Caki2 (cell line): ENCODE data around the gene LDLRAD4. TPM values are rescaled to one million over a fixed set of nuclear protein-coding genes. Genes with fewer than 3 reads are reported as not detected.

Source experiments
- DNase-seq: peaks from one replicate; pipeline ENCODE4 v3.0.0-alpha.2; 2015; ENCODE audit warnings: low read depth
- in situ Hi-C: cut with HindIII; loops from 2 replicates; pipeline ENCODE4 v1.10.0; 2016; ENCODE audit warnings: low sequenced_read_pairs, low pct_unique_long_range_greater_than_20kb, mixed read lengths
- total RNA-seq: library from RNA; depleted of rRNA; stranded (reverse); fragments of >200 nt; shearing (Covaris generic); gene quantifications from 2 replicates; pipeline ENCODE4 v1.2.3, GENCODE V29; 2014; ENCODE audit warnings: low replicate concordance

The LDLRAD4 gene
- total RNA-seq, 1 experiment from 2014 or later, result 0.44 TPM

- no peak for DNase-seq
- in situ Hi-C loops, result no loop called here
Observed at GRCh38 chr18:13525381-13526029, 306.9 kb downstream of the LDLRAD4 start.

- DNase-seq, result no peak
- in situ Hi-C loops, result no loop called here
Observed at GRCh38 chr18:13526519-13526918, 308.0 kb downstream of the LDLRAD4 start.

GRCh38 chr18:13527256-13527655 lies 308.7 kb downstream of the LDLRAD4 start:
- in situ Hi-C loops, result no loop called here
- DNase-seq, result no peak

- DNase-seq, result no peak
- in situ Hi-C loops, result no loop called here
Observed at GRCh38 chr18:13527730-13528129, 309.2 kb downstream of the LDLRAD4 start.

GRCh38 chr18:13528739-13529392 lies 310.3 kb downstream of the LDLRAD4 start:
- in situ Hi-C loops, result no loop called here

GRCh38 chr18:13530033-13530878 lies 311.7 kb downstream of the LDLRAD4 start:
- no peak for DNase-seq
- in situ Hi-C loops, result no loop called here

More at GRCh38 chr18:13528739-13529392, 310.3 kb downstream of the LDLRAD4 start:
- DNase-seq, result no peak

GRCh38 chr18:13530879-13531387 lies 312.4 kb downstream of the LDLRAD4 start:
- DNase-seq, result no peak
- in situ Hi-C loops, result no loop called here

- no peak for DNase-seq
- in situ Hi-C loops, result no loop called here
Observed at GRCh38 chr18:13531681-13532325, 313.2 kb downstream of the LDLRAD4 start.

GRCh38 chr18:13532406-13533075 lies 314.0 kb downstream of the LDLRAD4 start:
- DNase-seq, result no peak

GRCh38 chr18:13534631-13535030 lies 316.1 kb downstream of the LDLRAD4 start:
- in situ Hi-C loops, result no loop called here
- DNase-seq, result no peak

More at GRCh38 chr18:13532406-13533075, 314.0 kb downstream of the LDLRAD4 start:
- in situ Hi-C loops, result no loop called here

- DNase-seq, result no peak
- in situ Hi-C loops, result no loop called here
Observed at GRCh38 chr18:13536578-13536977, 318.0 kb downstream of the LDLRAD4 start.

- DNase-seq, result no peak
- in situ Hi-C loops, result no loop called here
Observed at GRCh38 chr18:13537022-13537780, 318.6 kb downstream of the LDLRAD4 start.

- in situ Hi-C loops, result no loop called here
Observed at GRCh38 chr18:13538630-13539029, 320.1 kb downstream of the LDLRAD4 start.

GRCh38 chr18:13539050-13539449 lies 320.5 kb downstream of the LDLRAD4 start:
- in situ Hi-C loops, result no loop called here
- no peak for DNase-seq

More at GRCh38 chr18:13538630-13539029, 320.1 kb downstream of the LDLRAD4 start:
- no peak for DNase-seq

GRCh38 chr18:13539843-13540476 lies 321.4 kb downstream of the LDLRAD4 start:
- in situ Hi-C loops, result no loop called here
- DNase-seq, result no peak

- DNase-seq, result no peak
- in situ Hi-C loops, result no loop called here
Observed at GRCh38 chr18:13540477-13541182, 322.1 kb downstream of the LDLRAD4 start.
